C1 segment of cervical spinal cord (tissue), 14 donors: ENCODE measurements around the gene LHFPL3.
"Not testable (repeated sequence)": the region's sequence is repeated elsewhere in the genome, so short reads cannot be mapped to it uniquely, and the experiment has no call there.

Experiments used
- DNase-seq, 14 donors: peaks; one replicate each; lab custom pipeline; 2025; lab: John Stamatoyannopoulos, UW

The LHFPL3 gene

DNA sequence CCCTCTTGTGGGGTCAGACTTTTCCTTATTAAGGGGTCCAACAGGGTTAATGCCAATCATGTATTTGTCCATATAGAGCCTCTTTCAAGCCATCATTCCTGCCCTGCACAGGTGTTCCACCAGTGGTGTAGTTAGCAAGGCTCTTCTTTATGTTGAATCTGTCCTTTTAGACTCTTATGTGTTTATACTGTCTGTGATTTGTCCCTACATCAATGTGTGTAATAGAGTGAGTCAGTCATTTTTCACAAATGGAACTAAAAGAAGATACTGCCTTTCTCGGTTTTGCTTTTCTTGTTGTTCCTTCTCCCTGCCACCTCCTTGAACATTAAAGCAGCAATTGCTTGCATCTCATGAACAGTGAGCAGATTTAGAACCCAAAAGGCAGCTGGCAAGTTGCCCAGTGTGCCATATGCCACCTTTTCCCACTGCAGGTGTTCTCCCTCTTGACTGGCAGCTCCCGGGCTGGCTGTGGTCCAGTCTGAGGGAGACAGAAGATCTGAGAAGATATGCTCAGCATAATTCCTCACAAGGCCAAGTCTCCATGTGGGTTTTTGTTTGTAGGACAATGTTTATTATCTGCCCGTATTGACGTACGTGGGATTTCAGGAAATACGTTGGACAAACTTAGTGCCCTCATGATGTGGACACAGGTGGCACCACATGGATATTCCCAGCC is 154.1 kb downstream of the LHFPL3 start:
- DNase-seq, result peak in 3 of 14 donors; percentile 5 to 96 (median 60)

DNA sequence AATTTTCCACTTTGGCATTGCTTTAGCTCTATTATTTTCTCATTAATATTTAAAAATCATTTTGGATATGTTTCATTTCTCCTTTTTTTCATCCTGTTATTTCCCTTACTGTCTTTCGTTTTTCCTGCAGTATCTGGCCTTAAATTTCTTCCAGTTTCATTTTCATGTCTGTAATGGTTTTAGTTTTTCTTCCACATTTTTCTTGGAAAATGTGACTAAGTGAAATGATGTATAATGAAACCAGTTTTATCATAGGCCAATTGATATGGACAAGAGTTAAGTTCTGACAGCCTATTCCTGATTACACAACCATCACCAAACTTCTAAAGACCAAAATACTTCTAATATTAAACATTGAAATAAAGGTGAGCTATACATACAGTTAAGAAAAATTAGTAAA is 158.5 kb downstream of the LHFPL3 start:
- no peak for DNase-seq

DNA sequence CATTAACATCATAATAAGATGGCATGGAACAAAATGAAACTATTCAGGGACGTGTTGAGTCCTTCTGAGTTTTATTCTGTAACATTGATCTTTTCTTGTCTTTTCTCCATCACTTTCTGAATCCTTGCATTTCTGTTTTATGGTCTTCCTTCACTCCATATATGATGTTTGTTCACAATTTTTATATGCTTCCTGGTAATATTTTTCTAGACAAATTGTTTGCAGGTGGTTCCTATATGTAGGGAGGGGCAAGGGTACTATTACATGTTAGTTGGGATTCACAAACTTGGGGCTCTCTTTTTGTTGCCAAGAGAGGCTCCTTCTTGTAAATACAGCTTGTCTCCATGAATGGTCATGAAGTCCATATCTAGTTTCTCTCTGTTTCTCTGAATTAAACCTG is 159.2 kb downstream of the LHFPL3 start:
- DNase-seq, result no peak

DNA sequence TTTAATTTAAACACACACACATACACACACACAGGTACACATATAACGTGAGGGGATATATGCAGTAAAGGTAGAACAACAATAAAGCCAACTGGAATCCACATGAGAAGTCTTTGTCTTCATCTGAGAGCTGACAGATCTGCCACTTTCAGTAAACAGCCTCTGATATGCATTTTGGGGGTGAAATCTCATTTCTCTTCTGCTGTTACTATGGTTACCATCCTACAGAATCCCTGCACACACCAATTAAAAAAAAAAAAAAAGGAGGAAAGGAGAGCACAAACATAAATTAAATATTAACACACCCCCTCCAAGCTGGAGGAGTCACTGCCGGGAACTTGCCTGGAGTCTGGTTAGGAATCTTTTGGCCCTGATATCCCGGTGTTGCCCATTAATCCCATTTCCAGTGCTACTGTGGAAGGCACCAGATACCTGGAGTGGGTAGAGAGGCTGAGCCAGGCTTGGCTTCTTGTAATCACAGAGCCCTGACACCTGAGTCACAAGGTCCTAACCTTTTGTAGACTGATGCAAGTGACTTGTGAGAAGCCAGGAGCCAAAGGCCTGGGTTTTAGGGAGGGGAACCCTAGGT is 169.1 kb downstream of the LHFPL3 start:
- no peak for DNase-seq

DNA sequence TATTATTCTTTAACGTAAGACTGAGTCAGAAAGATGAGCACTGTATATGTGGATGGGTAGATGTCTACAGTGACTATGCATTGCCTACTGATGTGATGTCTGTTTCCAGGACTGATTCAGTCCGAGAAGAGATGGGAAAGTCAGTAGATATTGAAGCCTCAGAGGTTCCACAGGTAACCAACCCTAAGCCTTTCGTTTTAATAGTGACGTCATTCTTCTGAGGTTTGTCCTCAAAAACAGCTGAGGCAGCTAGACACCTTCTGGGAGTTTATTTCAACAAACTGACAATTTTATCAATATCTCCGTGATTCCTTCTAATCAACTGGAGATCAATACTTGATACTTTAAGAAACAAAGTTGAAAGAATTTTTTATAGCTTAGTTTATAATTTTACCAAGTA is 171.6 kb downstream of the LHFPL3 start:
- DNase-seq, result no peak

DNA sequence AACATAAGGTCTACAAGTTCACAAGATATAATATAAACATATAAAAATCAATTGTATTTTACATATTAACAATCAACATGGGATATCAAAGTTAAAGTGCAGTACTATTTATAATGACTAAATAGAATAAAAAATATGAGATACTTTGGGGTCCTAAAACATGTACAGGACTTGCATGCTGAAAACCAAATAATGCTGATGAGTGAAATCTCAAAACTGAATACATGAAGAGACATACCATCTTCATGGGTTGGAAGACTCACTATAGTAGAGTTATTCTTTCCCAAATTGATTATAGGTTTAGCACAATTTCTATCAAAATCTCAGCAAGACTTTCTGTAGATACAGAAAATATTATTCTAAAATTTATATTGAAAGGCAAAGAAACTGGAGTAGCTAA is 181.5 kb downstream of the LHFPL3 start:
- DNase-seq, result no peak

DNA sequence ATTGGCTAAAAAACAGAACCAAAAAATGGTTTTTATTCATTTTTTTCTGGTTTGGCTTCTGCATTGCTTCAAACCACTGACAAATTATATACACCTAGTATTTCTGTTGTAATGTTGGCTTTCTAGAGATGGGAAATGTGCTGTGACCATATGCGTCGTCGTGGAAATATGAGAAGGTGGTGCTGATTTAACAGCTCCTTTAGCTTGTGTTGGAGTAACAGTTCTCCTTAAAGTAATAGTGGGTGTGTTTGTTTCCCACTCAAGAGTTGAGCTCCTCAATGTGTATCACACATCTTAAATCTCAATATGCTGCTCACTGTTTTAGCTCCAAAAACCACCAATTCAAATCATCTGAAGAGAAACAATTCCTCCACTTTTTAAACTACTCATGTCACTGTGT is 196.4 kb downstream of the LHFPL3 start:
- no peak for DNase-seq

DNA sequence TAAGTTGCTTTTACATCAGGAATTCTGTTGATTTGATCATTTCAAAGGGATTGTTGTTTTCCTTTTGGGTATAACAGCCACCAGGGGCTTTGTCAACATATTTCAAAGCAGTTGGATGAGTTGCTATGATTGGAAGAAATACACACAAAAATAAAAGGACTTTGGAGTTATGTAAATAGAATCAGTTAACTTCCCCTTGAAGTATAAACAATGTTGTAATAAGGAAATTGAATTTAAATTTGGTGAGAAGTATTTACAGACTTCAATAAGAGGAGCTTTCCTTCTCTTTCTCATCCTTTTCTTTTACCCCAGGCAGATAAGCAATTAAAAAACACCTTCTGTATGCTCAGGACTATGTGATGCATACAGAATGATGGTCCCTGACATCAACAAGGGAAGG is 199.7 kb downstream of the LHFPL3 start:
- no peak for DNase-seq

DNA sequence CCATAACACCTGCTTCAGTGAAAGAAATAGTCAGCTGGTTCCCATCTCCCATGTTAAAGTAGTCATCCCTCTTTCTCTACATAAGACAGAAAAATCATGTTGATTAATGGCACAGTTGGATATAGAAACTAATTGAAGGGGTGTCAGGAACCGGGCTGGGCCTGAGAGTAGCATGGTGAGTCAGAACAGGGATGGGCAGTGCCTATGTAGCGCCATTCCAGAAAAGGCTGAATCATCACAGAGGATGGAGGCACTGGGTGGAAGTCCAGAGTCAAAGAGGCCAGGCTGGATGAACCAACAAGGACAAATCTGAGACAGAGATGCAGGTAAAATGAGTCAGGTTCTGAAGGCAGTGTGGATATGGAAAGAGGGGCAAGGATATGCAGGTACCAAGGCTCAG is 201.2 kb downstream of the LHFPL3 start:
- no peak for DNase-seq

DNA sequence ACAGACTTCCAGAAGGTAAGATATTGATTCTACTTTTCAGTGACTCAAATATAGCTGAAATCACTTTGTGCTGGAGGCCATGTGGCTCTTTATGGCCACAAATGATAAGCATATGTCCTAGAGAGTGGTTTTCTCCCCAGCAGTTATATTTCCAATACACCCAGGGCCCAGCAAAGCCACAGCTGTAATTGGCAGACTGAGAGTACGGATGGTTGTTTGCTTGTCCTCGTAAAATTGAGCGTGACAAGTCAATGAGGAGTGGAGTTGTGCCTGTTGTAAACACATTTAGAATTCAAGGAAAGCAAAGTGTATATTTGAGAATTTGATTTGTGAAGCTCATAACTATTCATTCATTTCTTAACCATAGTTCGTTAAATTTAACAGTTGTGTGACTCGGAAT is 201.8 kb downstream of the LHFPL3 start:
- no peak for DNase-seq

DNA sequence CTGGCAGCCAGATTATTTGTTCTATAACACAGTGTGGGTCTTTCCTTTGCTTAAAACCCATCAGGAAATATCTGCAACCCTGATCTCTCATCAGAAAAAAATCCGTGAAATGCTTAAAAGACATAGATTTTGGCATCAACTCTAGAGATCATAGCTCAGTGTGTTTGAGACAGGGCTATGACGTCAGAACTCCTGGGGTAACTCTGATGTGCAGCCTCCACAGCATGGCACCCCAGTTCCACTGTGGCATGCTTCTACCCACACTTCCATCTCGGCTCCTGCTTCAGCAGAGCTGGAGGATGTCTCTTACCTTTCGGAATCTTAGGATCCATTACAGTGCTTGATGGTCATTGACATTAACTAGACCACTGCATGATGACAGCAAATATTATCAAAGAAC is 205.7 kb downstream of the LHFPL3 start:
- no peak for DNase-seq

DNA sequence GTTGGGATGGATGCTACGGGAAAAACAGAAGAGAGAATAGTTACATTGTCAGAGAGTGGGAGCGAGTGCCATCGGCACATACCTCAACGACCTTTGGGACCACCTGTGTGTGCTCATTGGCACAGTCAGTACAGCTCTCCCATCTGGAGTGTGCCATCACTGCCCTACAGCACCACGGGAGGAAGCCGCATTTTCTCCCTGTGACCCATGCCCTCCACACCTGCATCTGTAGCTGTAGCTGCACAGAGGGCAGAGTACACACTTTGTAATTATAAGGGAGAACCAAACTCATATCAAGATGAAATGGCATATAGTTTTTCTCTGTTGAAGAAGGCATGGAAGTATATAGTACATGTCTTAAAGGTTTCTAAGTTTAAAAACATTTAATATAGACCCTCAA is 207.4 kb downstream of the LHFPL3 start:
- DNase-seq, result no peak

DNA sequence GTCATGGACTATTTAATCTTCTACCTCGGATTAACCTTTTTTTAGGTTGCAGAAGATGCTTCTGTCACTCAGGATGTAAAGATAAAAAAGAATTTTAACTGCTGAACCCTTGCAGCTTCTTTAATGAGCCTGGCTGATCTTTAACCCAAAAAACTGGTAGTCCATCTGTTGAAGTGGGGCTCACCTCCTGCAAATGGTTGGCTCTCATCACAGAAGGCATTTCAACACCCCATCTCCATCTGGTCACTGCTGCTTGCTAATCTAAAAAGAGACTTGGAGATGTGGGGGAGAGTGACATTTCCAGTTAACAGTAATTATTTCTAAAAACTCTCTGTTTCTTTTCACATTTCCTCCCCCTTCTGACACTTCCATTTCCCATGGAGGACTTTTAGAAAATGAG is 208.6 kb downstream of the LHFPL3 start:
- DNase-seq, result no peak

DNA sequence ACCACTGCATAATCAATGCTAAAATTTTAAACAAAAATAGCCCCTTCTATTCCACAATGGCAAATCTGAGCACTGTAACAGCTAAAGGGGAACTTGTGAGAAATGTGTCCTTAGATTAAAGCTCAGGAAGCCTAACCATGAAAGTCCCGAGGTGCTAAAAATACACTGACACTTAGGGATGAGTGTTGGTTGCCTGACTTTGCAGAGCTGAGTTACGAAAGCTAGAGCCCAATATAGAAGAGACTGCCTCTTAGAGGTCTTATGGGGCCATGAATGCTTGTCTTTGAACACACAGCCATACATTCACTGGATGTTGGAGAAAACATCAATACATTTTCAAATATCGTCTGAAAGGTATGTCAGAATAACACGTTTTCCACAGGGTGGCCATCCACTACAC is 209.7 kb downstream of the LHFPL3 start:
- no peak for DNase-seq

DNA sequence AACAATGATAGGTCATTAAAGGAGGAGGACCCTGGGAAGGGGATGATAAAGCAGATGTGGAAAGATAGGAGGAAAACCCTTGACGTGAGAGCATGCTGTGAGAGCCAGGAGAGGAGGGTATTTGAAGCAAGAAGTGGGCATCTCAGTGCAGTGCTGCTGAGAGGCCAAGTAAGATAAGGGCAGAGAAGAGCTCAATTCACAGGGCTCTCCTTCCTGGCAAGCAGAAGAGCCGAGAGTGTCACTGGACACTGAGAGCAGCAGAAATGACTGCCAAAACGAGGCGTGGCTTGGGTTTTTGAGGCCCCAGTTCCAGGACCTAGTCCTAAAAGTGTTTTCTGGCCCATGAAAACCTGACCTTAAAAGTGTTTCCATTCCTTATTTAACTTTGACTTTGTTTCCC is 213.5 kb downstream of the LHFPL3 start:
- no peak for DNase-seq

DNA sequence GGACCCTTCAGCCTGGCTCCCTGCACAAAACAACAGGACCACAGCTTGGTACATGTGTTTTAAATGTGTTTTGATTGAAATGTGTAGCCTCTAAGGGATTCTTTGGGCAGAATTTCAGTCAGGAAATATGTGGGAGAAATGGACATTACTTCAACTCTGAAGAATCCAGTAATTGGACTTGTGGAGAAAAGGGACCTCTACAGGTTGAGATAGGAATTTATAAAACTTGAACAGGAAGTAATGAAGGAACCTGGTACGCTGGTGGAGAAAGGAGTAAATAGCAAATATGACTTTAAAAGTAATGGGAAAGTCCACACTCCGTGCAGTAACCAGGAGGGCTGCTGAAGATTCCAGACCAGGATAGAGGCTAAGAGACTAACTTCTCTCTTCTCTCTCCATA is 220.5 kb downstream of the LHFPL3 start:
- no peak for DNase-seq

DNA sequence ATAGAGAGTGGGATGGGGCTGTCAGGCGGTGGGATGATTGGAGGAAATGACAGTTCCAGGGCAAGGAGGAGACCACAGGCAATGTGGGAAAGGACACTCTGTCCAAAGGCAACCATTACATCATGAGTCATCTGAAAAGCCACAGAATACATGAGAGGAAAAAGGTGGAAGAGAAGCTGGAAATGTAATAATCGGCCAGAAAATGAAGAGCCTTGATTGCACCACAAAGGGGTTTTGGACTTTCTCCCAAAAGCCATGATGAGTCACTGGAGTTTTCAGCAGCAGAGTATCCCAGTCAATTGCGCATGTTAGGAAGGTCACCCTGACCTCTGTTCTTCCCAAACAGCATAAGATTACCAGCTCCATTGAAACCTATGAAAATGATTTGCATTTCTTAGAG is 222.0 kb downstream of the LHFPL3 start:
- no peak for DNase-seq

DNA sequence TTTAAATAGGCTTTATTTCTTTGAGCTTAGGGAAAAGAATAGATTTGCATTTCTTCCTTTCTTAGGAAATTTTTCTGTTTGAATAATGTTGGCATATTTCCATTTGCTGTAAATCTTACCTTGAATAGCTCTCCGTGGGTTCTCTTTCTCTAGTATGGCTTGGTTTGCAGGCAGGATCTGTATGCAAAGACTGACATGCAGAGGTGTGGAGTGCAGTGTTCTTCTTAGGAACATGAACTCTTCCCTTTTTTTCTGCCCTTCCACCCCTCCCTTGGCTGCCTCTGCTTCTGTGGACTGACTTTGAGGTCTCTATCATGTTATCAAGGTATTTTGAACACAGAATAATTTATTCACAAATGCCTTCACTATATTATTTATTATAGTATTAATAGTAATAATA is 222.8 kb downstream of the LHFPL3 start:
- no peak for DNase-seq

DNA sequence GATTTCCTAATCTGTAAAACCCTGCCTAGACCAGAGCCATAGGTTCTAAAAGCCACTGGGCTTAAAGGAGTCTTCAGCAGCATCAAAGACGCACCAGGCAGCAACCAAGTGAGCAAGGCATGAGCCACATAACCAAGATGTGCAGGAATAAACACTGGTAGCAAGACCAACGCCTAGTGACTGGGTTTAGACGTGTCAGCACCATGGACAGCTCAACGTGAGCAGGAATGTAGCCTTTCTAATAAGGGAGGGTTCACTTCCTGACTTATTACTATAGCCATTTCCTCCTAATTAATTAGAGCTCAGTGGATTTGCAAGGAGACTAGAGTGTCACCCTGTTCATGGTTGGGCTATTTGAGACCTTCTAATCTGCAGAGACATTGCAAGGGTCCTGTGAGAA is 223.7 kb downstream of the LHFPL3 start:
- peak in 1 of 14 donors; percentile 1 for DNase-seq

DNA sequence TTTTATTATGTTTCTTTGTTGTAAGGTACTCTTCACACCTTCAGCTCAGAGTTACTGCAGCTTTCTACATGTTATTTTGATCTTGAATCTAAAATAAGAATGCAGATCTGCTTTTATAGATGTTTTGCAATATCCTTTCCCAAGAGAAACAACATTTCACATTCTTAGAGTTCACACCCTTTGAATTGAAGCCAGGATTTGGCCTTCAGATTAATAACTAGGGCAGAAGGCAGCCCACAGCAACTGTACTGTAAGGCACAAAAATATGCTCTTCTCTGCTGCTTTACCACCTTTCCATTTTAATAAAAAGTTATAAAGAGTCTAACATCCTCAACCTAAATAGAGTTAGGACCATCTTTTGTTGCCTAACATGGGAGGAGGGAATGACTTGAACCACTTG is 224.7 kb downstream of the LHFPL3 start:
- DNase-seq, result no peak

DNA sequence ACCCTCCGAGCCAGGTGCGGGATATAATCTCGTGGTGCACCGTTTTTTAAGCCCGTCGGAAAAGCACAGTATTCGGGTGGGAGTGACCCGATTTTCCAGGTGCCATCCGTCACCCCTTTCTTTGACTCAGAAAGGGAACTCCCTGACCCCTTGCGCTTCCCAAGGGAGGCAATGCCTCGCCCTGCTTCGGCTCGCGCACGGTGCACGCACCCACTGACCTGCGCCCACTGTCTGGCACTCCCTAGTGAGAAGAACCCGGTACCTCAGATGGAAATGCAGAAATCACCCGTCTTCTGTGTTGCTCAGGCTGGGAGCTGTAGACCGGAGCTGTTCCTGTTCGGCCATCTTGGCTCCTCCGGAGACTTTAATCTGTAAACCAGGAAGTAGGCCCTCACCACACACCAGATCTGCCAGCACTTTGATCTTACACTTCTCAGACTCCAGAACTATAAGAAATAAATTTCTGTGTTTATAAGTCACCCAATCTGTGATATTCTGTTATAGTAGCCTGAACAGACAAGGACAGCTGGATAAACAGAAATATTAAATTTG is 235.0 kb downstream of the LHFPL3 start:
- not testable (repeated sequence) for DNase-seq

DNA sequence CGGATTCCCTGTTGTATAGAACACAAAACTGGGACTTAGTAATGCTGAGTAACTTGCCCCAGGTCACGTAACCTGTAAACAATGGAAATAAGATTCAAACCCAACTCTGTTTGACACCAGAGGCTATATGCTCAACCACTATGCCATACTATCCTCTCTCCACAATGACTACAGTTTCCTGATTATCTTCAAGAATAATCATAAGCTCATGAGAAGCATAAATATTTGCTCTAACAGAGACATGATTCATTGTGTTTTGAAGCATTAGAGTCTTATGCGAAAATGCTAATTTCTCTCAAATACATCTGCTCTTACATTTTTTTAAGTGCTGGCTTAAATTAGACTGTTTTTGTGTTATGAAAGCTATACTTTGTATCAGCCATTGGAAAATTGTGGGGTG is 241.3 kb downstream of the LHFPL3 start:
- no peak for DNase-seq

DNA sequence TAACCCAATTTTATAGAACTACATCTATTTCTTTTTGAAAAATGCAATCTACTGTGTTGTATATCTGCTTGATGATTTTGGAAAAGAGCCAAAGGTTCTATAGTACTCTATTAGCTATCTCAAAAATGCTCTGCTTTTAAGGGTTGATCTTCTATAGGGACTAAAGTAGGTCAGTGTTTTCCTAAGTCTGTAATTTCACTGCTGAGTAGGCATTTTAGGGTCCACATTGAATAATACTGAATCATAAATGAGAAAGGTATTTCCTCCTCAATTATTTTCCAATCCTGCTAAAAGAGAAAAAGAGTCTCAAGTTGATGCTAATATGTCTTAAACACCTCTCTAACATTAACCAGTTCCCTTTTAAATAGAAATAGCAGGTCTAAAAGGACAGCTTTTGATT is 244.2 kb downstream of the LHFPL3 start:
- DNase-seq, result no peak

DNA sequence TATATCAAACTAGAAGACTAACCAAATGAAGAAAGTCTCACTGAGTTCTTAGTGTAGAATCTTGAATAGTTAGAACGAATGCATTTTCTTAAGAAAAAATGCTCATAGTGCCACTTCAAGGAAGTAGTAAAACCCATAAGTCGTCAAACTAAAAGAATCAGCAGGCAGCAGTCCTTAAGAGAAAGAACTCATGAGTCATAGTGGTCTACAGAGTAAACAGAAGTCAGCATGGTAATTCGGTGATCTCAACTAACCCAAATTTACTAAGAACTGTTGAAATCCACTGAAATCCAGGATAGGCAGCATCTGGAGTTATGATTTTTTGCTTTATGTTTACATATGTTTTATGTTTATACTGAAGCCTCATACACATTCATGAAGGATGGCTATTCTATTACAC is 256.2 kb downstream of the LHFPL3 start:
- DNase-seq, result no peak
